HEK293 (cell line): Measurements from ENCODE around the gene DLD.

Experiments used
- CTCF ChIA-PET: fragments of 350-600 bp; formaldehyde crosslinking; extraction: SDS; loops from one replicate; lab custom pipeline; 2021; ENCODE audit warnings: antibody characterized with exemption; lab: Yijun Ruan, JAX
- POLR2A ChIA-PET: fragments of 300-600 bp; formaldehyde crosslinking; extraction: SDS; loops from one replicate; lab custom pipeline; 2020; ENCODE audit warnings: antibody characterized with exemption, inconsistent platforms; lab: Yijun Ruan, JAX
- H3K27ac ChIP-seq: fragments of 200-500 bp; sonication (Bioruptor generic); 2 replicates; pipeline ENCODE4 v1.5.1; 2014; ENCODE audit warnings: low read depth, low read length, control low read depth, inconsistent platforms; ENCODE audit errors: extremely low read depth
- H3K36me3 ChIP-seq, 2 experiments: fragments of 200-500 bp in 1 of 2; sonication (Bioruptor generic) in 1 of 2; 1 replicate in 1 of 2; 2 replicates in 1 of 2; pipeline ENCODE4 v1.5.1; 2014 to 2017; ENCODE audit warnings: inconsistent platforms in 2 of 2, low read length in 2 of 2; ENCODE audit not compliant: control insufficient read depth in 2 of 2, insufficient read depth in 1 of 2
- H3K4me1 ChIP-seq: fragments of 200-500 bp; sonication (Bioruptor generic); 2 replicates; pipeline ENCODE4 v1.5.1; 2014; ENCODE audit warnings: mild to moderate bottlenecking, low read length, inconsistent platforms; ENCODE audit not compliant: control insufficient read depth, insufficient read depth
- H3K4me3 ChIP-seq: 2 replicates; pipeline ENCODE4 v1.5.1; 2011; ENCODE audit warnings: low read depth, mild to moderate bottlenecking, control low read depth, low read length, moderate library complexity
- H3K9me3 ChIP-seq: fragments of 200-500 bp; sonication (Bioruptor generic); 2 replicates; pipeline ENCODE4 v1.5.1; 2014; ENCODE audit warnings: low read depth, low read length, inconsistent platforms; ENCODE audit not compliant: control insufficient read depth, insufficient read depth
- ATF2 ChIP-seq: fragments of 450-650 bp; formaldehyde crosslinking; IDR thresholded peaks from 2 replicates; pipeline ENCODE4 v1.5.1; 2016; ENCODE audit warnings: missing biosample characterization, missing genetic modification characterization, low read depth
- EGR2 ChIP-seq: fragments of 450-650 bp; formaldehyde crosslinking; IDR thresholded peaks from 2 replicates; pipeline ENCODE4 v1.5.1; 2016; ENCODE audit warnings: low read depth, missing biosample characterization, missing genetic modification characterization
- KLF16 ChIP-seq: fragments of 450-650 bp; formaldehyde crosslinking; IDR thresholded peaks from 2 replicates; pipeline ENCODE4 v1.5.1; 2017; ENCODE audit warnings: missing biosample characterization, missing genetic modification characterization
- PBX3 ChIP-seq: sonication (generic); formaldehyde crosslinking; IDR thresholded peaks from 2 replicates; pipeline ENCODE4 v1.8.1; 2022; ENCODE audit warnings: mild to moderate bottlenecking, moderate library complexity, missing genetic modification reagents
- REPIN1 ChIP-seq: fragments of 450-650 bp; formaldehyde crosslinking; IDR thresholded peaks from 2 replicates; pipeline ENCODE4 v1.5.1; 2017; ENCODE audit warnings: missing biosample characterization, missing genetic modification characterization, low read depth
- ZBTB21 ChIP-seq: fragments of 450-650 bp; formaldehyde crosslinking; IDR thresholded peaks from 2 replicates; pipeline ENCODE4 v1.5.1; 2017; ENCODE audit warnings: missing biosample characterization, missing genetic modification characterization
- ZBTB6 ChIP-seq: fragments of 450-650 bp; formaldehyde crosslinking; IDR thresholded peaks from 2 replicates; pipeline ENCODE4 v1.5.1; 2017; ENCODE audit warnings: missing biosample characterization, missing genetic modification characterization
- ZNF140 ChIP-seq: fragments of 450-650 bp; formaldehyde crosslinking; IDR thresholded peaks from 2 replicates; pipeline ENCODE4 v1.5.1; 2016; ENCODE audit warnings: missing biosample characterization, missing genetic modification characterization
- ZNF155 ChIP-seq: fragments of 450-650 bp; formaldehyde crosslinking; IDR thresholded peaks from 2 replicates; pipeline ENCODE4 v1.5.1; 2016; ENCODE audit warnings: missing biosample characterization, missing genetic modification characterization
- ZNF549 ChIP-seq: fragments of 450-650 bp; IDR thresholded peaks from 2 replicates; pipeline ENCODE4 v1.5.1; 2018; ENCODE audit warnings: missing biosample characterization, missing genetic modification characterization, mild to moderate bottlenecking, inconsistent platforms, moderate library complexity
- ZNF580 ChIP-seq: fragments of 450-650 bp; formaldehyde crosslinking; IDR thresholded peaks from 2 replicates; pipeline ENCODE4 v1.5.1; 2016; ENCODE audit warnings: missing biosample characterization, missing genetic modification characterization
- ZNF626 ChIP-seq: fragments of 450-650 bp; sonication (Bioruptor Pico); formaldehyde crosslinking; IDR thresholded peaks from 2 replicates; pipeline ENCODE4 v1.5.1; 2018; ENCODE audit warnings: missing biosample characterization, missing genetic modification characterization, inconsistent platforms
- ZNF660 ChIP-seq: fragments of 450-650 bp; IDR thresholded peaks from 2 replicates; pipeline ENCODE4 v1.5.1; 2018; ENCODE audit warnings: missing biosample characterization, mild to moderate bottlenecking, missing genetic modification characterization
- ZNF704 ChIP-seq: fragments of 450-650 bp; formaldehyde crosslinking; IDR thresholded peaks from 2 replicates; pipeline ENCODE4 v1.5.1; 2016; ENCODE audit warnings: missing biosample characterization, missing genetic modification characterization
- ZNF768 ChIP-seq: fragments of 450-650 bp; formaldehyde crosslinking; IDR thresholded peaks from 2 replicates; pipeline ENCODE4 v1.5.1; 2018; ENCODE audit warnings: missing biosample characterization, mild to moderate bottlenecking, missing genetic modification characterization
- ZNF777 ChIP-seq: fragments of 450-650 bp; formaldehyde crosslinking; IDR thresholded peaks from 2 replicates; pipeline ENCODE4 v1.5.1; 2017; ENCODE audit warnings: missing biosample characterization, missing genetic modification characterization, borderline replicate concordance
- ZSCAN4 ChIP-seq: fragments of 450-650 bp; formaldehyde crosslinking; IDR thresholded peaks from 2 replicates; pipeline ENCODE4 v1.5.1; 2017; ENCODE audit warnings: missing biosample characterization, missing genetic modification characterization

DLD gene

GRCh38 chr7:107915541-107915940, 24.6 kb downstream of the DLD start:
- CTCF ChIA-PET, result no interaction called here
- Histone ChIP-seq H3K36me3 (peaks cover 39 to 66% of the 10 kb centered on the region in 2 experiments), H3K4me3 (no peak overlapping the region)
- TF ChIP-seq ZSCAN4 (tag by site-specific recombination), result no peak
- TF ChIP-seq ZNF140 (tag by site-specific recombination), result no peak
- TF ChIP-seq ZNF626, result no peak
- no peak for TF ChIP-seq ZNF580 (tag by site-specific recombination)
- no peak for TF ChIP-seq ZBTB6 (tag by site-specific recombination)
- TF ChIP-seq, all 188 proteins: peak for 0
- POLR2A ChIA-PET, result no interaction called here
- Histone ChIP-seq H3K9me3 (no peaks in the 10 kb centered on the region), H3K4me1 (peaks cover 3% of the 10 kb centered on the region; the same call in 1 of the 2 replicates), H3K27ac (no peak overlapping the region)

- CTCF ChIA-PET, result no interaction called here
- TF ChIP-seq ZNF155 (tag by site-specific recombination) (no peak), EGR2 (tag by site-specific recombination) (no peak), REPIN1 (no peak), ZNF660 (tag by site-specific recombination) (no peak), ZNF549 (no peak), ZBTB21 (tag by site-specific recombination) (no peak), PBX3 (CRISPR knock-in tag) (no peak), ZNF777 (tag by site-specific recombination) (no peak), KLF16 (no peak), ZNF704 (tag by site-specific recombination) (no peak), ATF2 (tag by site-specific recombination) (no peak), ZNF768 (tag by site-specific recombination) (no peak)
- POLR2A ChIA-PET, result no interaction called here
- H3K9me3 ChIP-seq, result no peaks in the 10 kb centered on the region
- no peak overlapping the region for H3K27ac ChIP-seq
- H3K36me3 ChIP-seq, result peaks cover 32 to 54% of the 10 kb centered on the region in 2 experiments
- peaks cover 7% of the 10 kb centered on the region; the same call in 1 of the 2 replicates for H3K4me1 ChIP-seq
- no peak overlapping the region for H3K4me3 ChIP-seq
Measured at GRCh38 chr7:107917763-107918651, 27.0 kb downstream of the DLD start.
